Measurements from ENCODE around the gene RBPJ.

Gene RBPJ

GRCh38 chr4:26459054-26459755 is 138.4 kb downstream of the RBPJ start:
- no peak for DNase-seq (ENCODE audit: low read depth in 3 of 3)

DNA sequence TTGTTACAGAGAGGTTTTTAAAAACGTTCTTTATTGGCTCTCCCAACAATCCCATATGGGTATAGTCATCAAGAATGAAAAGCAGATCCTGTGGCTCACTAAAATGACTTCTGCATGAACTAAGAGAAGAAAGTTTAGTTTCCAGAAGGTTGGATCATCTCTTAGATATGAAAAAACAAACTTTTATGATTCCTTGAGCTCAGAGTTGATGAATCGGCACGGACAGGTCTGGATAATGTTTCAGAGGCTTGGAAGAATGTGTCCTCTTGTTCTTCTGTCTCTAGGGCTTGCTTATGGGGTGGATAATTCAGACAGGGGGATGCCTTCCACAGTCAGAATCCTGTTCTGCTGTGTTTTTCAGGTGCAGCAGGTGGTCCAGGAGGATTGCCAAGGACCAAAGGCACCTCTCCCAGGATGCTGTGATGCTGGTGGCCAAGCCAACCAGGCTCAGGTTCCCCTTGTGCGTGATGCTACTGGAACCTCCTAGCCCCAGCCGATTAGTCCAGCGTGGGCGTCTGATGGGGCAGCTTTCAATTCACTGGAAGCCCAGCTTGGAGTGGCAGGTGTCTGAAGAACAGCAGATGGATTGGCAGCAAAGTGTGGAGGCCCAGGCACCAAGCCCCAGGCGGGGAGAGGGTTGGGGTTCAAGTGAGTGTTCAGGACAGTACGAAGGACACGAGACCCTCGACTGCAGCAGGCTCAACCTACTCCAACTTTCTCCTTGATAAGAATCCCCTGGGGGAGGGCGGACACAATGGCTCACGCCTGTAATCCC is 139.1 kb downstream of the RBPJ start:
- DNase-seq (ENCODE audit: low read depth in 3 of 3) = no peak

DNA sequence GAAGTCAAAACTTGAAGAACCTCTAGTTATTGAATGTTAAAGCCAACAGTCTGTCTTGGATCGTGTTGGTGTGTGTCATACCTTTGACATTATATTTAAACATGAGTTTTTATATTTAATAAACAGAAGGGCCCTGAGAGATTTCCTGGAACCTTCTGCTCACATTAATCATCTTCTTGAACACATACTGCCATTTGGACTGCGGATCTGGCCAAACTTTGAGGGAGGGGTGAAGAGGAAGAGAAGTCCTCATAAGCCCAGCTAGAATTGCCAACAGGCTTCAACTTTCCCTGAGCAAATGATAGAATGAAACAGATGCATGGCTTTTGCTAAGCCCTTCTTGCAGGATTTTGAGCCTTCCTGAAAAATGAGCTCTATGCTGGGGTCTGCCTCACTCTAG is 142.1 kb downstream of the RBPJ start:
- DNase-seq (ENCODE audit: low read depth in 3 of 3) = no peak

DNA sequence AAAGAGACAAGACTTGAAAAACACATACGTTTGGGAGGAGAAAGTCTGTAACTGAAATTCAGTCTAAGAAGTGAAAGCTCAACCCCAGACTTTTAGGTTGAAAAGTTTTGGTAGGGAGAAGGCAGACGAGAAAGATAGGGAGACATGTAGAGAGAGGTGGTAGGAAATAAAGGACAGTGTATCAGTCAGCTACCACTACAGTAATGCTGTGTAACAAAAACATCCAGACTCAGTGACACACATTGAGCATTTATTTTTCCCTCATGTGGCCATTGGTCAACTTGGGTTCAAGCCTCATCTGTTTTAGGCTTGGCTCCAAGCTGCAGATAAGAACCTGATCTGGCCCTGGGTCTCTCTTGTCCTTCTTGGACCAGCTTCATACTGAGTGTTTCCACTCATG is 142.6 kb downstream of the RBPJ start:
- no peak for DNase-seq (ENCODE audit: low read depth in 3 of 3)

DNA sequence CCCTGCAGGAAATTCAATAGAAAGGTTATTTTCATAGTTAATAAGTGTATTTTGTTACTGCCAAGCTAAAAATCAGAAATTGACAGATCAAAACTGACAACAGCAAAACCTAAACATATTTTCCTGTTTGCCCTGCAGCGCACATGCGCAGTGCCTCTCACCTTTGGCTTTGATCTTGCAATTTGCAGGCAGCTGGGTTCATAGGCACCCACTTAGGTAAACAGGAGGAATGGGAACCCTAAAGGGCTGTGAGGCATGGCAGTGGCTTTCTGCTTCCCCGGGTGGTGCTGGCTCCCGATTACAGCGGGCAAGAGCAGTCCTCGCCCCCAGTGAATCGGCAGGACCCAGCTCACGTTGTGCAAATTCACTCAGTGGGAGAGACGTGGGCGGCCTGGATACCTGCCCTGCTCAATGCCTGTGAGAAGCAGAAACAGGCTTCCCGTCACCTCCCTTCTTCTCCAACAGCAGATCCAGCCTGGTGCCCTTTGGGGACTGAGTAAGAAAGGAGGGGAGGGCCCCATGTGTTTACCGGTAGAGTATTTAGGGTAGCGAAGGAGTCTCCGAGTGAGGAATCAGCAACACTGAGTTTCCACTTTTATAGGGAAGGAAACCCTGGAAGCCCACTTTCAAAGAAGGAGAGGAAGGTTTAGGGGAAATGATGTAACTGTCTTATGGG is 143.7 kb downstream of the RBPJ start:
- no peak for DNase-seq (ENCODE audit: low read depth in 3 of 3)

- no peak for DNase-seq (ENCODE audit: low read depth in 3 of 3)
Observed at GRCh38 chr4:26466578-26467270, 145.9 kb downstream of the RBPJ start.

- no peak for DNase-seq (ENCODE audit: low read depth in 3 of 3)
Observed at GRCh38 chr4:26467724-26468123, 146.9 kb downstream of the RBPJ start.

DNA sequence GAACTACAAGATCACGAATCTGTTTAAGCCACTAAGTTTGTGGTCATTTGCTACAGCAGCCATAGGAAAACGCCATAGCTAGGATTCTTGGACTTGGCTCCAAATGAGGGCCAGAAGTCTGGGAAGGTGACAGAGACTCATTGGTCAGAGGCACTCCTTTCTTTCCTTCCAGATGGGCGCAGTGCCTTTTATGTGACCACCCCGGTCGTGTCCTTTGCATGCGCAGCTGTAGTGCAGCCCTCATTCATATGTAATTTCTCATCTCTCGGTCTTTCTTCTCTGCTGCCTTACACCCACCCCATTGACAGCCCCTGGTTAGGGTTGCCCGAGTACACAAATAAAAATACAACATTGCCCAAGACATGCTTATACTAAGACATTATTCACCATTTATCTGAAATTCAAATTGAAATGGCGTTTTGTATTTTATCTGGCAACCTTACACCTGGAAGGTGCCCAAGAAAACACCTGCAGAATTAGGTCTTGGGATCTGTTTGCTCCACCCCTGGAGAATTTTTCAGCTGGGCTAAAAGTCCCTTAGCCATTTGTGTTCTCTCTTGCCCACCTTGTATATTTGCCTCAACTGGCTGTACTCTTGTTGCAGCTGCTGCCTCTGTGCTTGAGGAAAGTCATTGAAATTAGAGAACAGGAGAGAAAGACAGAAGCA is 147.6 kb downstream of the RBPJ start:
- no peak for DNase-seq (ENCODE audit: low read depth in 3 of 3)

- DNase-seq (ENCODE audit: low read depth in 3 of 3) = no peak
Observed at GRCh38 chr4:26468977-26469376, 148.2 kb downstream of the RBPJ start.

DNA sequence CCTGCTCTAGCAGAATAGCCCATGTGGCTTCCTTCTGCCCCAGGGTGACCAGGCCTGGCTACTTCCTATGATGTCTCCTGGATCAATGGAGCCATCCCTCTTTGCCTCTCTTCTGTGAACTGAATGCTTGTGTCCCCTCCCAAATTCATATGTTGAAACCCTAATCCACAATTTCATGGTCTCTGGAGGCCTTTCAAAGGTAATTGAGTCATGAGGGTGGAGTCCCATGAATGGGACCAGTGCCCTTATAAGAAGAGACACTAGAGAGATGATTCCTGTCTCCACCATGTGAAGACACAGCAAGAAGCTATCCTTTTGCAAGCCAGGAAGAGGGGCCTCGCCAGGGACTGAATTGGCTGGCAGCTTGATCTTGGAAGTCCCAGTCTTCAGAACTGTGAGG is 151.1 kb downstream of the RBPJ start:
- no peak for DNase-seq (ENCODE audit: low read depth in 3 of 3)

- no peak for DNase-seq (ENCODE audit: low read depth in 3 of 3)
Observed at GRCh38 chr4:26473893-26474292, 153.1 kb downstream of the RBPJ start.

- DNase-seq (ENCODE audit: low read depth in 3 of 3) = no peak
Observed at GRCh38 chr4:26474551-26474950, 153.7 kb downstream of the RBPJ start.

- no peak for DNase-seq (ENCODE audit: low read depth in 3 of 3)
Observed at GRCh38 chr4:26475716-26476115, 154.9 kb downstream of the RBPJ start.

DNA sequence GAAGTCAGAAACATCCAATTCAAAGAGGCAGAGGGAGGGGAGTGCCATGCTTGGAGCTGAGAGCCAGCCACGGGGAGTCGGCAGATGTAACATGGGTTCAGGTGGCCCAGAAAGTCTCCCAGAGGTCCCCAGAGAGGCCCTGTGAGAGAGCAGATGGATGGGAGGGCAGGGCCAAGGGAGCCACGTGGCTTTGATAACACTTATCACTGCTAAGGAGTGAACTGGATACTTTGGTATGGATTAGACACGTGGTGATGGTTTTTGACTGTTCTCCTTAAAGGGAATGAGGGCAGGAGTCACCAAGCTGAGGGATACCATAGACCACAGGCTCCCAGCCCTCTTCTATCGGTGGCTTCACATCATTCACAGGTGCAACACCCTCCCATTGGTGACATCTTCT is 155.7 kb downstream of the RBPJ start:
- no peak for DNase-seq (ENCODE audit: low read depth in 3 of 3)

DNA sequence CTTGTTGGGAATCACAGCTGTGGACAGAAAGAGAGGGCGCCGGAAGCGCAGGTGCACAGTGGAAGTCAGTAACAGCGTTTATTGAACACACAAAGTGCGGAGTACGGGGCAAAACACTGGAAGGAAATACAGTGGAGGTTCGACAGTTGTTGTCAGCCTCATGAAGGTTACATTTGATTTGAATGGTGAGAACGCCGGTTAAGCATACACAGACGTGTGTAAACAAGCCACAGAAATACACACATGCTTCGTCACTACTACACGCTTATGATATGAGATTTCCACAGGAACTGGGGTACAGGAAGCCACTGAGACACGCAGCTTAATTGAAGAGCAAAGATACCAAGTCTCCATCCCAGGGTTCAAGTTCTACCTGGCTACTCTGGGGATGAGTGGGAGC is 157.5 kb downstream of the RBPJ start:
- no peak for DNase-seq (ENCODE audit: low read depth in 3 of 3)

GRCh38 chr4:26482508-26483462 is 162.0 kb downstream of the RBPJ start:
- no peak for DNase-seq (ENCODE audit: low read depth in 3 of 3)

DNA sequence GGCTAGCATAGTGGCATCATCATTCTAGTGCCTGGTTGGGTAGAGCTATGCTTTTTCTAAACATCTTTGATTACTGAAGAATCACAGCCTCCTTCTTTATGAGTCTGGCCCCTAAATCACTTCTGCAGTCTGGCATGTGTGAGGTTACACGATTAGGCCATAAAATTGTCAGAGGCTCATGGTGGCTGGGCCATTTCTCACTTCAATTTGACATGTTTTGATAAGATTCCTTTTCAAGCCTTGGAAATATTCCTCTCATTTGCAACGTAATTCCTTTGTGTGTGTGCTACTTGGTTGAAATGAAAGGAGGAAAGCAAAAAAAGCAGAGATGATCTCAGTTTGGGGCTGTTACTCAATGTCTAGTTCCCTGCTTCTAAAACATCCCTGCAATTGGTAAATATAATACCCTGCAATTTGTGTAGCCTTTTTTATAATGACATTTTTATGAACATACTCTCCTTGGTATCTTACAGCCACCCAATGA is 163.3 kb downstream of the RBPJ start:
- DNase-seq (ENCODE audit: low read depth in 3 of 3) = no peak

GRCh38 chr4:26484516-26484915 is 163.7 kb downstream of the RBPJ start:
- no peak for DNase-seq (ENCODE audit: low read depth in 3 of 3)
